ENCODE data around the gene STXBP6.

DNA sequence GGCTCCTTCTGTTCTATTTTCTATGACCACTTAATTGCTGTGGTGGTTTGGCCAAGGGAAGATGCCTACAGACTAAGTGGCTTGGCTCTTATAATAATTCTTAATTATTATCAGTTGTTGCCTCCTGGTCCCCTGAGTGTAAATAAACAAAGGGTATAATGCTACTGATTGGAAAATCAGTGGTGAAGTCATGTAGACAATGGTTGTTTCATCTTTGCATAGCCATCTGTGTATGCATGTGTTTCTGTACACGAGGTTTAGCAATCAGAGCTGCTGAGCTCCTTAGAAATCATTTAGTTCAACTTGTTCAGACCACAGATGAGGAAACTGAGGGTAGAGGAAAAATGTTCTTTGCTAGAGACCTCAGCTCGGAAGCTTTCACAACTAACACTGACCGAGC is 152.2 kb downstream of the STXBP6 start:
- TF ChIP-seq, protein P1, sequence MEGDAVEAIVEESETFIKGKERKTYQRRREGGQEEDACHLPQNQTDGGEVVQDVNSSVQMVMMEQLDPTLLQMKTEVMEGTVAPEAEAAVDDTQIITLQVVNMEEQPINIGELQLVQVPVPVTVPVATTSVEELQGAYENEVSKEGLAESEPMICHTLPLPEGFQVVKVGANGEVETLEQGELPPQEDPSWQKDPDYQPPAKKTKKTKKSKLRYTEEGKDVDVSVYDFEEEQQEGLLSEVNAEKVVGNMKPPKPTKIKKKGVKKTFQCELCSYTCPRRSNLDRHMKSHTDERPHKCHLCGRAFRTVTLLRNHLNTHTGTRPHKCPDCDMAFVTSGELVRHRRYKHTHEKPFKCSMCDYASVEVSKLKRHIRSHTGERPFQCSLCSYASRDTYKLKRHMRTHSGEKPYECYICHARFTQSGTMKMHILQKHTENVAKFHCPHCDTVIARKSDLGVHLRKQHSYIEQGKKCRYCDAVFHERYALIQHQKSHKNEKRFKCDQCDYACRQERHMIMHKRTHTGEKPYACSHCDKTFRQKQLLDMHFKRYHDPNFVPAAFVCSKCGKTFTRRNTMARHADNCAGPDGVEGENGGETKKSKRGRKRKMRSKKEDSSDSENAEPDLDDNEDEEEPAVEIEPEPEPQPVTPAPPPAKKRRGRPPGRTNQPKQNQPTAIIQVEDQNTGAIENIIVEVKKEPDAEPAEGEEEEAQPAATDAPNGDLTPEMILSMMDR (IDR thresholded peaks at IDR 0.05): no peak
- TF ChIP-seq EZH2 (IDR thresholded peaks at IDR 0.05) (no peak), EZH2phosphoT487 (IDR thresholded peaks at IDR 0.05) (no peak)

Data from neural progenitor cell (in vitro differentiated cells).